GM19035 (cell line): Measurements from ENCODE around the gene MMP11.

ENCODE experiments used
- ATAC-seq: cut with Tn5 transposase; IDR thresholded peaks from one replicate; pipeline ENCODE4 v1.9.1; 2021; ENCODE audit not compliant: unreplicated experiment

Gene MMP11

DNA sequence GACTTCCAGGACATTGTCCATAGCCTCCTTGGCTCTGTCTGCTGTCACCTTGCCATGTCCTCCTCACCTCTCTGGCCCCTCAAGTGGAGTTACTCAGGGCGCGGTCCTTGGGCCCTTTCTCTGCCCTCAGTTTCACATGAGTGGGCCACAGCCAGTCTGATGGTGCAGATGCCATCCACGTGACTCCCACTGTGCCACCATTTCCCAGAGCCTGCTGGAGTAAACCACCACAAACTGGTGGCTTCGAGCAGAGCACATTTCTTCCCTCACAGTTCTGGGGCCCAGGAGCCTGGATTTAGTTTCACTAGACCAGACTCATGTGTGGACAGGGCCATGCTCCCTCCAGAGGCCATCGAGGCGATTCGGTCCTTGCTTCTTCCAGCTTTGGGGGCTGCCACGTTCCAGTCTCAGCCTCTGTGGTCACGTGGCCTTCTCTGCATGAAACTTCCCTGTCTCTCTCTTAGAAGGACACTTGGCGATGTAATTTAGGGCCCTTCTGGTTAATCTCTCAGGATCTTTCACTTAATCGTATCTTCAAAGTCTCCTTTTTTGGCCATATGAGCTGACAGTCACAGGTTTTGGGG is 28.7 kb downstream of the MMP11 start:
- ATAC-seq, result no peak

DNA sequence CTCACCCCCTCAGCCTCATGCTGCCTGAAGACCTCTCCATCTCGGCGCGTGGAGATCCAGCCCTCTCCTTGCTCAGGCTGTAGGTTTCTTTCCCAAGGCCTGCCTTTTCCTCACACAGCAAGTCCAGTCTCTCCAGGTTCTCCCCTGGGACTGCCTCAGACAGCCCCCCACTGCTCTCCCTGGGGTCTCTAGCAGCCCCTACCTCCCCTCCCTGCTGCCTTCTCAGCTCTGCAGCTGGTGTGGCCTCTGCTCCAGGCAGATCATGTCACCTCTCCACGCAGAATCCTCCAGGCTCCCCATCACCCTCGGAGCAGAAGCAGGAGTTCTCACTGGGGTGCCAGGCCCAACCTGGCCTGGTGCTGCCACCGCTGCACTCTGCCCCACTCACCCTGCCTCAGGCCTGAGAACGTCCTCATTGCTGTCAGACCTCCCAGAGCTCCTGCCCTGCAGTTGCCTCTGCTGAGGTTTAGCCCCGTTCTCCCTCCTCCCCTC is 29.3 kb downstream of the MMP11 start:
- ATAC-seq, result no peak

DNA sequence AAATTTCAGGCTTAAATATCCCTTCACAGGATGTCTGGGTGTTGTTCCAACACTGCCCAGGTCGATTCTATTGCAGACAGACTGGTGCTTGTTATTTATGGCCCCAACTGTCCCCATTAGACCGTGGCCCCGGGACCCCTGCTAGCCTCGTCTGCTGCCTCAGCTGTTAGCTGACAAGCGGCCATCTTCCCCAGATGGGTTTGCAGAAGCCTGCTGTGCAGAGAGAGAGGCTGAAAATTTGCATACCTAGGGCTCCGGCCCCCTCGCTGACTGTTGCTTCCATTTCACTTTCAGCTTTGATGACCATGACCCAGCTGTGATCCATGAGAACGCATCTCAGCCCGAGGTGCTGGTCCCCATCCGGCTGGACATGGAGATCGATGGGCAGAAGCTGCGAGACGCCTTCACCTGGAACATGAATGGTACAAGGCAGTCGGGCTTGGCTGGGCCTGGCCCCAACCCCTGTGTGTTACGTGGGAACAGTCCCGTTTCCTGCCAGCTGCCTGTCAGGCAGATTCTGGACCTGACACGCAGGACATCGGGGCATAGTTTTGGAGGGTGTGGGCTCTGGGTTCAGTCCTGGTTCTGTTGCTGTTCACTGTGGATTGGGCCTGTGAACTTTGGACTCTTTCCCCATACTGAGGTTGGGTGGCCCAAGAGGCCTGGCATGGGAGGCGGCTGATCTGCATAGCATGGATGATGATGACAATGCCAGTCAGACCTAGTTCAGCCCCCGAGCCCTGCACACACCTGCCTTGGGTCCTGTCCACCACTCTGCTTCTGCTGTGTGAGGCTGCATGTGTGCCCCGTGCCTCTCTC is 30.6 kb downstream of the MMP11 start:
- ATAC-seq, result no peak

DNA sequence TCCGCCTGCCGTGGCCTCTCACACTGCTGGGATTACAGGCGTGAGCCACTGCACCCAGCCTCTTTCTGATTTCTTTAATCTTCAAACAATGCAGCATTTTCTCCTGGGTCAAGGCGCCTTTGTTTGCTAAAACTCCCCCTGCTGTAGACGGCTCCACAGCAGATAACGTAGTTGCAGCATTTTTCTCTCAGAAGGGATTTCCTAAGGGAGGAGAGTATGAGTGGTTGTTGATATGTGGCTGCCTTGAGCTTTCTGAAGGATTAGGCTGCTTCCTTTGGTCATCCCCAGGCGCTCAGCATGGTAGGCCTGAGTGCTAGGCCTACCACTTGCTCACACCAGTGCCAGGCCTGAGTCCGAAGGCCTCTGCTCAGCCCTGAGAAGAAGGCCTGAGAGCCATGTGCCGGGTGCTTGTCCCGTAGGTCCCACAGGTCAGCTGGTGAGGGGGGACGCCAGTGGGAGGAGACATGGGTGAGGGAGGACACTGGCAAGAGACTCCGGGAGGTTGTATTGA is 32.2 kb downstream of the MMP11 start:
- ATAC-seq, result no peak

DNA sequence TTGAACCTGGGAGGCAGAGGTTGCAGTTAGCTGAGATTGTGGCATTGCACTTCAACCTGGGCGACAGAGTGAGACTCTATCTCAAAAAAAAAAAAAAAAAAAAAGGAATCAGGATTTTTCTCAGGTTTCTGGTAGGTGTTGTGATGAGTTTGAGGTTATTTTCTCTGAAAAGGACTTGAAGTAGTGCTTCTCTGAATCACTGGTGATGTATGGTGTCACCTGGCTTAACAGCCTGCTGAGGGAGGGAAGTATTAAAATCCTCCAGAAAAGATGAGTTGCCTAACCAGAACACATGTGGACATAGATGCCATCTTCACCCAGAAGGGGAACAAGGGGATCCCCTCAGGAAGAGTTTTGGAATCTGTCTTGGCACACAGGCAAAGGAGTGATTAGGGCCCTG is 34.2 kb downstream of the MMP11 start:
- ATAC-seq, result no peak

DNA sequence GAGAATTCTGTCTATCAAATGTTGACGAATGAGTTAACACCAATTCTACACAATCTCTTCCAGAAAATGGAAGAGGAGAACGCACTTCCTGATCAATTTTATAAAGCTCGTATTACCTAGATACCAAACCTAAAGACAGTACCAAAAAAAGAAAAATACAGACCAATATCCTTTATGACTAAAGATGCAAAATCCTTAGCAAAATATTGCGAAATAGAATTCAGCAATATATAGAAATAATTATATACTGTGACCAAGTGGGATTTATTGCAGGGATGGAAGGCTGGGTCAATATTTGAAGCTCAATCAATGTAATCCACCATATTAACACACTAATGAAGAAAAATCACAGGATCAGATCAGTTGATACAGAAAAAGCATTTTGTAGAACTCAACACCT is 39.7 kb downstream of the MMP11 start:
- no peak for ATAC-seq

DNA sequence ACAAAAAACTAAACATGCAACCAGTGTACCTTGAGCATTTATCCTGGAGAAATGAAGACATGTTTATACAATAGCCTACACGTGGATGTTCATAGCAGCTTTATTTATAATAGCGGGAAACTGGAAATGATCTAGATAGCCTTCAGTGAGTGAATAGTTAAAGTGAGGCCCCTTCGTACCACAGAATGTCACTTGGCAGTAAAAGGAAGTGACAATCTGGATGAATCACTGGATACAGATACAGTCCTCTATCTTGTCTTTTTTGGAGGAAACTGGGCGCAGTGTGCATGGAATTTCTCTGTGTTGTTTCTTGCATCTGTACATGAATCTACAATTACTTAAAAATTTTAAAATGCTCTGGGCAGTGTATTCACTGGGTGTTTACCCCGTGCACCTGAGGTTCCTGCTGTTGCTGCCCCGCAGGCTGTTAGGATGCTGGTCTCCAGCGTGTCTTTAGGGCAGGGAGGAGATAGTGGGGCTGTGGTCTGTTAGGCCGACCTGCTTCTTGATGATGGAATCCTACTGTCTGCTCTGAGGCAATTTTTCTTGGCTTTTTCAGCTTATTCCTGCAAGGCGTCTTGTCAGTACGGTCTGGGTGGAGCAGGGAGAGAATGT is 43.0 kb downstream of the MMP11 start:
- ATAC-seq, result no peak

DNA sequence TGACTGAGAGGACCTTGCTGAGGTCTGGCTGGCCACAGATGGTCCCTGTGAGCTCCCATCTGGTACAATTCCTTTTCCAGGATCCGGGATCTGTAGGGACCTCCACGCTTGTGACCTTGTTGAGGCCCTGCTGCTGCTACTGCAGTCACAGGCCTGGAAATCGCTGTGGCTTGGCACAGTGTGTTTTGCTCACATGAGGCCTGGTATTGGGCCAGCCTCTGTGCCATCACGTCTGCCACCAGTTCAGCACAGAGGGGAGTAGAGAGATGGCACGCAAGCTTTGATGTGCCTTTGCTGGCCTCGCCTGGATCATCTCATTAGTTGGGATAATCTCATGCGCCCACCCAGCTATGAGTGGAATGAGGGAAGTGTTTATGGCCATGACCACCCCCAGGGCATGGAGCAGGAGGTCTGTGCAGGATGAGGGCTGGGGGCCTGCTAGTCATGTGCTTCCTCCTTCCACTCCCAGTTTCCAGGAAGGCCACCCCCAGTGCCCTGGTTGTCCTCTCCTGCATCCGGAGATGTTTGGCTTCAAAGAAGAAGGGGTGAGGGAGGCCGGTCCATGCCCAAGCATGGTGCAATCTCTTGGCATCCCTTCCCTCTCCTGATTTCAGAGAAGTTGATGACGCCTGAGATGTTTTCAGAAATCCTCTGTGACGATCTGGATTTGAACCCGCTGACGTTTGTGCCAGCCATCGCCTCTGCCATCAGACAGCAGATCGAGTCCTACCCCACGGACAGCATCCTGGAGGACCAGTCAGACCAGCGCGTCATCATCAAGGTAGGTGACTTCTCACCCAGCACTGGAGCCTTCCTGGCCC is 43.7 kb downstream of the MMP11 start:
- ATAC-seq, result no peak

DNA sequence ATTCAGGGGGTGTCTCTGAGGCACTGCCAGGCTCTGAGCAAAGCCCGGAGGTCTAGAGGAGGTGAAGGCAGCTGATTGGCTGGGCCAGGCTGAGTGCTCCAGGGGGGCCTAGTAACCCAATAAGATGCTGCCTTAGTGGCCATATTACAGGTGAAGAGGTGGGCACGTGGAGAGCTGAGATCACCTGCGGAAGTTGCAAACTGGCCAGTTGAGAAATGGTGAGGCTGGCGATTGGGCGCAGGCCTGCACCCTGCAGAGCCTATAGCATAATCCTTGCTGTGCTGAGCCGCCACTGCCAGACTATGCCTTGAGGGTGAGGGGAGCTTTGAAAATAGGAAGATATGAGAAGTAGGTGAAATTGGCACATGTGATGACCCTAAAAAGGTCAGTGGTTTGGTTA is 44.5 kb downstream of the MMP11 start:
- ATAC-seq, result no peak

DNA sequence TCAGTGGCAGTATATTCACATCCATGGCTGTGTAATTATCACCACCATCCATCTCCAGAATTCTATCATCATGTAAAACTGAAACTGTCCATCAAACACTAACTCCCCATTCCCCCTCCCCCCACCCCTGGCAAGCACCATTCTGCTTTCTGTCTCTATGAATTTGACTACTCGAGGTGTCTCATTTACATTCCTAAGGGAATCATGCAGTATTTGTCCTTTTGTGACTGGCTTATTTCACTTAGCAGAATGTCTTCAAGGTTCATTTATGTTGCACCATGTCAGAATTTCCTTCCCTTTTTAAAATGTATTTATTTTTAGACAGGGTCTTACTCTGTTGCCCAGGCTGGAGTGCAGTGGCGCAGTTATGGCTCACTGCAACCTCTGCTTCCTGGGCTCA is 45.9 kb downstream of the MMP11 start:
- ATAC-seq, result no peak

DNA sequence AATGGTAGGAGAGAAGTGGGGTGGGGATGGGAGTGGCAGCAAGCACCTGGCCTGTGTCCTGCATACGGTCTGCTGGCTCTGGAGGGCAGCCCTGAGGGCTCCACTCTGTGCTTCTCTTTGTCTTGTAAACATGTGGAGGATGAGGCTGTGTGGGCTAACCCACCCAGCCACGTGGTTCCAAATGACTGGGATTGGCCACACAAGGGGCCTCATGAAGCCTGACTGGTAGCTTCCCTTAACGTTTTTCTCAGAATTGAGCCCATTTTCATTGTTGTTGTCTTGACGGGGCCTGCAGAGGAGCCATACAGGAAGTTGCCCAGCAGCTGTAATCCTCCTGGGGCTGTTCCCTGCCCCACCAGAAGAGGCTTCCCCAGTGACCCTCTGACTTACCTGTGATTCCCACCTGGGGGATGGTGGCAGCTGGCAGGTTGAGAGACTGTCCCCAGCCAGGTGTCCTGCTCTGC is 48.1 kb downstream of the MMP11 start:
- no peak for ATAC-seq

DNA sequence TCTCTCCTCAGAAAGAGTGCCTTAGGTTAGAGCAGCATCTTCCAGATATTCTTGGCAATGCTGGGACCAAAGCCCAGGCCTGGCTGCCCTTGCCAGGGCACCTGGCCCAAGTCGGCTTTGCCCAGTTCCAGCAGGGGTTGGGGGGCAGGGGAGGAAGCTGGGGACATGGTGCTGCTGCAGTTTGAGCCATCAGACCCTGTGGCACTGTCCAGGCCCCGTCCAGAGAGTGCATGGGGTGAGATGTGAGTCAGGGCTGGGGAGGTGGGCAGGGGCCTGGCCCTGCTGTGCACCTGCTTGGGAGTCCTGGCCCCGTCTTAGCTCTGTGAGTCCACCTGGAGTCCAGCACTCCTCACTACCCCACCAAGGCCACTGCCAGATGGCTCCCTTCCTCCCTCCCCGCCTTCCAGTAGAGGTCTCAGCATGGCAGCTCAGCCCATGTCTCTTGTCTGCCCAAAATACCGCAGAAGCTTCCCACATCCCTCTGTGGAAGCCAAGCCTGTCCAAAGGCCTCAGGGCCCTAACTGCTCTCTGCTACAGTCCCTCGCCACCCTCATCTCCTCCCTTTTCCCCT is 49.5 kb downstream of the MMP11 start:
- no peak for ATAC-seq

DNA sequence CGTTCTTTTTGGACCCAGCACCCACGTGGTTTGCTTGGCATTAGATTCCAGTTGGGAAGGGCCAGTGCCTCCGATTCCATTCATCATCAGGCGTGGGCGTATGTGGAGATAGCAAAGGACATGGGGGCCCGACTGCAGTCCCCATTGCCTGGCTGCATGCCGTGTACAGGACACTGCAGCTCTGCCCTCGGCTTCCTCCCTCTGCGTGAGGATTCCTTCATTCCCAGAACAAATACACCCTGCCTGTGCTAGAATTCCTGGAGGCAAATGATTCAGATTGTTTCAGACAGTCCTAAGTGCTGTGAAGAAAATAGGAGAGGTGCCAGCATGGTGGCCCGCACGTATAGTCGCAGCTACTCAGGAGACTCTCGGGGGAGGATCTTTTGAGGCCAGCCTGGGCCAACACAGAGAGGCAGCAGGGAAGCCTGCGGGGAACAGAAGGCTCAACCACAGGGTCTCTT is 50.7 kb downstream of the MMP11 start:
- ATAC-seq, result no peak

DNA sequence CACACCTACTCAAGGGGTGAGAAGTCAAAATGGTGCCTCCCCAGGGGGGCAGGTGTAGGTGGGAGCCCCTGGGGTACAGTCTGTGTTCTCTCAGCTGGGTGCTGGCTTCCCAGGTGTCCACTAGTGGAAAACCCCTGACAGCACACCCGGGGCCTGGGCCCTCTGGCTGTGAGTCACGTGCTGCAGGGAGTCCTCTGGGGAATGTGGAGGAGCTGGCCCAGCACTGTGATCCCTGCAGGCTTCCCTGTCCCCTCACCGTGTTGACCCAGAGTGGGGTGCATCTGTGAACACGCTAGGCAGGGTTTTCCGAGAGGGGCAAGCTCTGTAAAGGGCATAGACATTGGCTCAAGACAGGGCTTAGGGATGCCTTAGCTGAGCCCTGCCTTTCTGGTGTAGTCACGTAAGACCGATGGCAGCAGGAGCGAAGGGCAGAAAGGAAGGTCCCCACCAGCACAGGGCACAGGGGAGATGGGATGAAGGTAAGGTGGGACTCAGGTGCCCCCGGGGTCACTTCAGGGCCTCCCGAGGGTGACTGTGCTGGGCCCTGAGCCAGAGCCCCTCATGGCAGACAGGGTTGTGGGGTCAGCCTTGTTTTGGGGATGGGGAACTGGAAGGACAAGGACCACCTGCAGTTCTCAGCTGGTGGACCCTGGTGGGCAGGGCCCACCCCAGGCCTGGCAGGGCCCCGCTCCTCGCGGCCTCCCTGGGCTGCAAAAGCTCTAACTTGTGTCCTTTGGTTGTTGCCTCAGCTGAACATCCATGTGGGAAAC is 52.0 kb downstream of the MMP11 start:
- ATAC-seq, result no peak

DNA sequence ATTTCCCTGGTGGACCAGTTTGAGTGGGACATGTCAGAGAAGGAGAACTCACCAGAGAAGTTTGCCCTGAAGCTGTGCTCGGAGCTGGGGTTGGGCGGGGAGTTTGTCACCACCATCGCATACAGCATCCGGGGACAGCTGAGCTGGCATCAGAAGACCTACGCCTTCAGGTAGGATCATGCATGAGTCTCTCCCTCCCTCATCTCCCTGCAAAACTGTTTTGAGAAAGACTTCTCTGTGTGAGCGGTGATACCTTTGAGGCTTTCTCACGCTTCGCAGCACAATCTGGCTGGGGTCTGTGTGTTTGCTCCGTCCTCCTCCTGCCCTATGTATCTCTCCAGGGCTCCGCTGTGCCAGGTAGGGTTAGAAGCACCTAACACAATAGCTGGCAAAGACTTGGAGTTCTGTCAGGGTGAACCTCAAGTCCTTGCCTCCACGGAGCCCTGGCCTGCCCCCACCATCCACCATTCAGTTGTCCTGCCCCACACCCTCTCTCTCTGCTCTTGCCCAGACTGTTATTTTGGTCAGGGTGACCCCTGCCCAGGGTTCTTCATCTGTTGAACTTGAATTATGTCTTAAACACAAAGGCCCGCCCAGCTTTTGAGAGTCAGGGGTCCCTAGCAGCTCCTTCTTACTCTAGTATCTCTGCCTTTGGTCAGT is 52.7 kb downstream of the MMP11 start:
- ATAC-seq, result no peak

DNA sequence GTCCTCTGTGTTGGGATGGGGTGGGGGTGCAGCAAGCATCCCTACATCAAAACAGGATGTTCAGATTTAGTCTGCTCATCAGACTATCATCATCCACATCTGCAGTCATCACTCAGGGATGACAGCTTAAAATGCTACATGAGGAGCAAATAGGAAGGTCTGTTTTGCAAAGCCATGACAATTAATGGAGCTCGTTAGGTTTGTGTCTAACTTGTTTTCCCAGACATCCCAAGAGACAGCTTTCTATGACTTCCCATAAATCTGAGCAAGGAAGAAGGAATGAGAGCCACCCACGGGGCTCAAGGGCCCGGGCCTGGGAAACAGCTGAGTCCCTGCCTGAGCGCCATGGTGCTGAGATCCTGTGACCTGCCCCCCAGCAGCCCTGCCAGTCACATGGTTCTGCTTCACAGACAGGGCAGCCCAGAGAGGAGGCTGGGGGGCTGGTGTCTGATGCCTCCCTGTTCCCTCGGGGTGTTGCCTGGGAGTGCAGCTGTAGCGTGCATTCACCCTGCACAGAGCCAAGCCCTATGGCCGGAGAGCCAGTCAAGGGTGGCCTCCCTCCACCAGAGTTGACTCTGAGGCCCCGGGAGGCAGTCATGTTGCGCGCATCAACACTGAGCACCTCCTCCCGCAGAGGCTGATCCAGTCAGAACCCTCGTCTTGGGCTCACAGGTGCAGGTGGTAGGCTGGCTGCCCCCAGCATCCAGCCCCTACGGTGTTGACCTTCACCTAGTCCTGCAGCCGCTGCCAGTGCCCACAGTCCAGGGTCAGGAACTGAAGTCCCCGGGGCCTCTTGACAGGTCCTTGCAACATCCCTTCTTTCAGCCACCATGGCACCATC is 54.1 kb downstream of the MMP11 start:
- no peak for ATAC-seq

DNA sequence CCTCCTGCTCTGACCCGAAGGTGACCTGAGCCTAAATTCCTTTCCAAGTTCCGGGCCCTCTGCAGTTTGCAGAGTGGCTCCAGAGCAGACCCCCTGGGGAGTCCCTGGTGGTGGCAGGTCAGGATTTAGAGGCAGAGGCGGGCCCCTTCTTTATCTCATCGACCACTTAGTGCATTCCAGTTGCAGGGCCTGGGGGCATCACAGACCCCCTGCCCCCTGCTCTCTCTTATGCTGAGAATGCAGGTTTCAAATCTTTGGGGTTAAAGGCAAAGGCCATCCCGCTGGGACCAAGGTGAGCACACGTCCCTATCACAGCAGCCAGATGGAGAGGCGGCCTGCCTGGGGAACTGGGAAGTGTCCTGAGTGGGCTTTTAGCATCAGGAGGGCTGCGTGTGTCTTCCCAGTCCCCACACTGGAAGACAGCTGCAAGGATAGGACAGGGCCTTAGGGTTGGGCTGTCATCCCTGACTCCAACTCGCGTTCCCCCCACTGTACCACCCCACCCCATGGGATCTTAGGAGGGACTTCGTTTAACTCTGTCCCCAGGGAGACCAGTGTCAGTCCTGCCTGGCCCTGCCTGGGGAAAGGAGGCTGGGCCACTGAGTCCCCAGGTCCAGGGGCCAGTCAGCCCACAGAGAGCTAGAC is 54.8 kb downstream of the MMP11 start:
- no peak for ATAC-seq
